ENCODE results near the gene IPO8.
"Not testable (repeated sequence)": the region's sequence is repeated elsewhere in the genome, so short reads cannot be mapped to it uniquely, and the experiment has no call there.

IPO8 gene

DNA sequence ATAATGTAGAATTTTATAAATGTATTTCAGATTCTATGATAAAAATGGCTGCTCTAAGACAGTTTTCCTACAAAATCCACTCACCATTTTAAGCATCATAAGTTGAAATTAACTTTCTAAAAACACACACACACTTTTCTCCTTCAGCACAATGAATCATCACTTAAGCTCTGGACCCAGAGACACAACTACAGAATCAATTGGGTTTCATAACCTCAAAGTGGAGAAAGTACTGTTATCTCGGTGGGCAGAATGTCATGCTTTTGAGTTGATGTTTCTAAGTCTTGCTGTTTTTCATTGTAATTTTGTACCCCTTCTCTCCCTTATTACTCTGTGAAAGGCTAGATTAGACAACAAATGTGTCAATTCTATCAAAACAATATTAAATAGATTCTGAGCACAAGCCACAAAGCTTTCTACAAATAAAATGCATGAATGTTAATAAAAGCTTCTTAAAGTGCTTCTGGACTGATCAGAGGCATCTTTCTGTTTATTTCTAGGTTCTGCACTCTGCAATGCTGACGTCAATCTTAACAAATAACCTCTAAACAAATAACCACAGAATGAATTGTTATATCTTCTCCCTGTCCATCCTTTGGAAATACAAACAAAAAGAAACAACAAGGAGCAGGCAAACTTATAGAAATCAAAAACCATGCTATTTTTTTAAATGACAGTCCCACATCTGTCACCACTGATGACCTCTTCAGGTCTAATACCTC is 8.2 kb downstream of the IPO8 start:
- no peak for DNase-seq (ENCODE audit: low spot score)

DNA sequence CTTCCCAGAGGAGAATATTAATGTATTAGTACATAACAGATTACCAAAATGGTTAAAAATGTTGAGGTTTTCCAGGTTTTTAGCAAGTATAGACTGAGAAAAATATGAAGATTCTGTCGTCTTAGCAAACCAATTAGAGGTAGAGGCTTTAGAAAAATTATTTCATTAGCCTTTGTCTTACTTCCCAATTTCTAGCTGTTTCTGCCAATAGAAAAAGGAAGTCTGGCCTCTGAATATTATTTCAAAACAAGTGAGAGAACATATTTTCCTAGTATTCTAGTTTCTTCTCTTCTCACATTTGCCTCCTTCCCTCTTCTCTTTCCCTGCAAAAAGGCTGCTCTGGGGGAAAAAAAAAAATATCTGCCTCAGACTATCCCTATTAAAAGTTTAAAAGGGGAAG is 16.4 kb downstream of the IPO8 start:
- DNase-seq (ENCODE audit: low spot score), result no peak

DNA sequence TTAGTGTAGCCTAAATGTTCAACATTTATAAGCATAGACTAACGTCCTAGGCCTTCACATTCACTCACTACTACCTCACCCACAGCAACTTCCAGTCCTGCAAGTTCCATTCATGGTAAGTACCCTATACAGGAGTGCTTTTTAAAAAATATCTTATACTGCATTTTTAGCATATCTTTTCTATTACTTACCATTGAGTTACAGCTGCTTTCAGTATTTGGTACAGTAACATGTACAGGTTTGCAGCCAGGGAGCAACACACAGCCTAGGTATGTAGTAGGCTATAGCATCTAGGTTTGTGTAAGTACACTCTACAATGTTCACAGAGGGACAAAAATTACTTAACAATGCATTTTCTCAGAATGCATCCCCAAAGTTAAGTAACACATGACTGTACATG is 17.4 kb downstream of the IPO8 start:
- no peak for DNase-seq (ENCODE audit: low spot score)

DNA sequence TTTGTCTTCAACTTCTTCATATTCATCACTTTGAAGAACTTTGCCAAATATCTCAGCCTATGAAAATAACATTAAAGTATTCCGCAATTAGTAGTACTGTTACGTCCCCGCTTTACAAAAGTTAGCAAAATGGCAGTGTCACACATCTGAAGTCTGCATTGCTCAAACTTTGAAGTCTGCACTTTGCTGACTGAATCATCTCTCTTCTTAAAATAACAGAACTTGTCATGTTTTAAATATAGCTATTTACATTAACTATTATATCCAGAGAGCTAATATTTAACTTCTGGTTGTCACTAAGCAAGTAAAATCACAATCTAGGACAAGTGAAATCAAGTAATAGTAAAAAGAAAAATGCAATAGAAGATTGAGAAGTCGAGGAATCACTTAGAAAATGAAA is 34.5 kb downstream of the IPO8 start:
- no peak for DNase-seq (ENCODE audit: low spot score)

DNA sequence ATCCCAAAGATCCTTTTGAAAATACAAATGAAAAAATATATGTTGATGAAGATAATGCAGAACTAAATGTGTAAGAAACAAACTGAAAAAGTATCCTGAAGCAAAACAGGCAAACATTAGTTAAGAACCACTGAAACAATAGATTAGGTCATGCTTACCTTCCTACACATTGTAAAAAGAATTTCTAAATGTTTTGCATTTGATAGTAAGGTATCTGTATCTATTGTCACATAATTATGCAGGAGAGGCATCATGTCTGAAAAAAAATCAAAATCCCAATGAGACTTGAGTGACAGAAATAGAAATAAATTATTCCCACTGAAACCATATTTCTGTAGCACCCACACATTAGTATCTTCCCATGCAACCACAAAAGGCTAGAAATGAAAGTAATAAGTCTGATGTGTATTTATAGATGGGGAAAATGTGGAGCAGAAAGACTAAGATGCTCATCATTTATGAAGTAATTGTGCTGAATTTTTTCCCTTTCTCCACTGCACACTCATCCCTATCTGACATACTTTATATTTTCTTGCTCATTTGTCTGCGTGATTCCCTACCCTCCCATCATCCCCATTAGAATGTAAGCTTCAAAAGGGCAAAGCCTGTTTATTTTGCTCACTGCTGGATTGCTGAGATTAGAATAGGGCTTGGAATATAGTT is 43.5 kb downstream of the IPO8 start:
- no peak for DNase-seq (ENCODE audit: low spot score)

DNA sequence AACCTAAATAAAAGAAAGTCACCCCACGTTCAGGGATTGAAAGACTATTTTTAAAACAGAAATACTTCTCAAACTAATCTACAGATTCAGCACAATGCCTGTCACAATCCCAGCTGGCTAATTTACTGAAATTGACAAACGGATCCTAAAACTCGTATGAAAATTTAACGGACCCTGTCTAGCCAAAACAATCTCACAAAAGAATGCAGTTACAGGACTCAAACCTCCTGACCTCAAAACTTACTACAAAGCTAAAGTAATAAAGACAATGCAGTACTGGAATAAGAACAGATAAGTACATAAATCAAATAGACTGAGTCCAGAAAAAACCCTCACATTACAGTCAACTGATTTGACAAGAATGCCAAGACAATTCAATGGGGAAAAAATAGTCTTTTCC is 48.8 kb downstream of the IPO8 start:
- DNase-seq (ENCODE audit: low spot score), result no peak

DNA sequence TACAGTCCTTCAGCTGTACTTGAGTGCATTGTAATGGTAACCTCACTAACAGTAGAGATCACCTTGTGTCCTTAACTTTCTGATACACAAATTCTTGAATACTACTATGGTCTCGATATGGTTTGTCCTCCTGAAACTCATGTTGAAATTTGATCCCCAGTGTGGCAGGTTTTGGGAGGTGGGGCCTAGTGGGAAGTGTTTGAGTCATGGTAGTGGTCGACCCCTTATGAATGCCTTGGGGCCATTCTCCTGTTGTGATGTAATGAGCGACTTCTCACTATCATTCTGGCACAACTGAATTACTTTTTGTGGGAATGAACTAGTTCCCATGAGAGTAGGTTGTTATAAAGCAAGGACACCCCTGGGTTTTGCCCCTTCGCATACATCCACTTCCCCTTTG is 52.3 kb downstream of the IPO8 start:
- DNase-seq (ENCODE audit: low spot score), result no peak

DNA sequence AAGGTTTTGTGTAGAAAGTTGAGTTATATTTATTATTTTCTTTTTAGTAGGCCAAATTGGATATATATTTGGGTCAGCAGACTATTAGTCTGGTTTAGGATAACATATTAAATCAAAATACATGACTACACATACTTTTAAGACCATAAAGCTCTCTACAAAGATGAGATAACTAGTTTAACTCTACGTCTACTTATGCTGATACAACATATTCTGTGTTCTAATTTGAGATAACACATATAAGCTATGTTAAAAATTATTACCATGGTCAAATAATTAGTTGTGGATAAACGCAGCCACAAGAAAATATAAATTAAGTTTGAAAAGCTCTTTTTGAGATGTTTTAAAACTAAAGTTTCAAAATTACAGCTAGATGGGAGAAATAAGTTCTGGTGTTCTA is 55.3 kb downstream of the IPO8 start:
- DNase-seq (ENCODE audit: low spot score), result no peak

DNA sequence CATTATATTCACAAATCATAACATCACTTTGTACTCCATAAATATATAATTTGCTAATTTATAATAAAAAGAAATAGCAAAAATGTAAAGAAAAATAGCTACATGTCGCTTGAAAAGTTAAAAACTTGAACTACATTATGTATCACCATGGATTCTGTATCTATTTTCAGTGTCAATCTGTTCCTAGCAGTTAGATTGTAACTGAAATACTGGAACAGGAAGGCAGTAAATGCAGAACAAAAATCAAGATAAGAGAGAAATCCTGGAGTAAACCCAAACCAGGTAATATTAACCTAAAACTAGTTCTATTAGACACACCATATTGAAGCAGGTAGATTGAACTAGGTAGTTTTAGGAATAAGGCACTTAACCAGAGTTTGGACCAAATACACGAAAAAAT is 60.3 kb downstream of the IPO8 start:
- no peak for DNase-seq (ENCODE audit: low spot score)

DNA sequence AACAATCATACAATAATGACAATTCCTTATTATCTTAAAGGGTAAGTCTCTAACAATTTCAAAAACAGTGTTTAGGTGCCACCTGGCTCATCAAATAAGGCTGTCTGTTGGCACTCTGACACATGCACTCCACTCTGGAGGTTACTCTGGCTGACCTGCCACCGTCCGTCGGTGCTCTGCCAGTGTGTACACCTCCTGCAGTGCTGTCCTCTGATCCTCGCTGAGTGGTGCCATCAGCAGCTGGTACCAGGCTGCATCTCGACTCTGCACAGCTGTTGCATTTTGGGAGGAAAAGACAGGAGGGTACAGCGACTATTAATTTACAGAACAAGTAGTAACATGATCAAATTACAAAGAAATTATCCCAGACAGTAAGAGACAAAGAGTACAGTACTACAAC is 63.9 kb downstream of the IPO8 start:
- DNase-seq (ENCODE audit: low spot score), result no peak

DNA sequence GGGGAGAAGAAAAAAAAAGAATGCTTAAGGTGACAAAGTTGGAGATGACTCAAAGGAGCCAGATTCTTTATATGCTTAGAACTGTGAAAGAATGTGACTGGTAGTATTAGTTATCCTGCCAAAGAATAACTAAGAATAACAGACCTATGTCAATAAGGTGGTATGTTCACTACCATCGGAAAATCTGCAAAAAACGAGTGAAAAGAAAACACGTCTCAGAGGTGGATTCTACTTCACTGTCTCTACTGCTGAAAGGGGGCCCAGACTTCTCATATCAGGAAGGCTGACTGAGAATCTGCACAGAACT is 64.7 kb downstream of the IPO8 start:
- DNase-seq (ENCODE audit: low spot score), result no peak

DNA sequence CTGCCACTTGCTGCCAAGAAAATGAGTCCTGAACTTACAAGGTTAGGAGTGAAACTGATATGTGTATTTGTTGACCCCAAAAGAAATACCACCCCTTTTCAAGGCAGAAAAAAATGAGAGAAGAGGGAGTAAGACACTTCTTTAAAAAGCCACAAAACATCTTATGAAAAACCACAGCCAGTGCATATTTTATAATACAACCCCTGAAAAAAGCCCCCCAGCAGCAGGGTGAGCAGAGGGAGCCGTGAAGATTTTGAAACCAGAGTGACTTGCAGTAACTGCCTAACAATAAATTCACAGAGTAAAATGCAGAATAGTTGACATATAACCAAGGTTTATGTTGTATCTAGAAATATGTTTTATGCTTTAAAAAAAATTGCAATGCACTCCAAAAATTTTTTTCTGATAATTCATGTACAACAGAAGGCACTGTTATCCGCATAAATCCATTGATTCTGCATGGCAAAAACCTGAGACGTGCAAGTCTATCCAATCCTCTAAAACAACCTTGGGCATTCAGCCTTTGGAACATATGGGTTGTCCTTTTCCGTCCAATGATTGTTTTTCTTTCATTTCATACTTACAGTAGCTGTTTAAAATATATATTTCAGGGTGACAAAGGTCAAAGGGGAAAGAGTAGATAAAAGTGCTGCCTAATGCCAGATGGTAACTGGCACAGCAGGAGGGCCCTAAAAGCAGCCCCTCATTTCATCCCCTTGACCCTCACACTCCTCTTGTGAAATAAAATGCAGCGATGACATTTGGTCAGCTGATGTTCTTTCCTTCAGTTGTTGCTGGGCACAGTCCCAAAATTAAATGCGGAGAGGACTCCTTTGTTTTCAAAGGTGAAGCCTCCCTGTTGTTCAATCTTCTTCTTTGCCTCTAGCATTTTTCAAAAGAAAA is 65.3 kb downstream of the IPO8 start:
- DNase-seq (ENCODE audit: low spot score), result no peak

DNA sequence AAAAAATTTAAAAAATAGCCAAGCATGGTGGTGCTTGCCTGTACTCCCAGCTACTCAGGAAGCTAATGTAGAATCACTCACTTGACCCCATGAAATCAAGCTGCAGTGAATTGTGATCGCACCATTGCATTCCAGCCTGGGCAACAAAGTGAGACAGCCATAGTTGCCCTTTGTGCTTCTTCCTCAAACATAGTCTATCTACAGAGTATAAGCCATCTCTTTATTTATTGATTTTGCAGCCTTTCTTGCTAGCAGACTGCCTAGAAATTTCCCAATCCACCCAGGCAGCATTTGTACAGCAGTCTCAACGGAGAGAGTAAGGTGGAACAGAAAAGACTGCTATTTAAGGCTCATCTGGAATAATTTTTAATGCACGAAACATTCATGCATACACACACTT is 68.8 kb downstream of the IPO8 start:
- no peak for DNase-seq (ENCODE audit: low spot score)

DNA sequence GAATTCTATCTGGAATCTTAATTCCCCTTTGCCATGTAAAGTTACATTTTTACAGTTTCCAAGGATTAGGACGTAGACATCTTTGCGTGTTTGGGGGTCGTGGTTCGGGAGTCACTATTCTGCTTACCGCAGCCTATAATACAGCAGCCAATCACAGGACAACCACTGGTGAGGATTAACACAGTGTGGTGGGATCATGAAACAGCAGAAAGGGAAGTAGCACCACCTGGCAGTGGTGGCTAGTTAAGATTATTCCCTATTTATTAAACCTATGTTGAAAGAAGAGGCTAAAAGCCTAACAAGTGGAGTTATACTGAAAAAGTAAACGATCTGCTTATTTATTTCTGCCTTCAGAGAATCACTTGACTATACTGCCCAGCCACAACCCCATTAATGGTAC is 71.7 kb downstream of the IPO8 start:
- no peak for DNase-seq (ENCODE audit: low spot score)

DNA sequence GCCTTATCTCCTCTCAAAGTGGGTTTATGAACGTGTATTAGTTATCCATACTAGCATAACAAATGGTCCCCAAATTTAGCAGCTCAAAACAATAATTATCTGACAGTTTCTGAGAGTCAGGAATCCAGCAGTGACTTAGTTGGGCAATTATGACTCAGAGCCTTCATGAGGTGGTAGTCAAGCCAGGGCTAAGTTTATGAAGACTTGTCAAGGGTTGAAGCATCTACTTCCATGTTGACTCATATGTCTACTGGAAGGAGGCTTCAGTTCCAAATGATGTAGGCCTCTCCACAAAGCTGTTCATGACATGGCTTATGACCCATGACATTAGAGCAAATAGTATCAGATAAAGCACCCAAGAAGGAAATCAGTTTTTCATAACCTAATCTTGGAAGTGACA is 73.2 kb downstream of the IPO8 start:
- no peak for DNase-seq (ENCODE audit: low spot score)

DNA sequence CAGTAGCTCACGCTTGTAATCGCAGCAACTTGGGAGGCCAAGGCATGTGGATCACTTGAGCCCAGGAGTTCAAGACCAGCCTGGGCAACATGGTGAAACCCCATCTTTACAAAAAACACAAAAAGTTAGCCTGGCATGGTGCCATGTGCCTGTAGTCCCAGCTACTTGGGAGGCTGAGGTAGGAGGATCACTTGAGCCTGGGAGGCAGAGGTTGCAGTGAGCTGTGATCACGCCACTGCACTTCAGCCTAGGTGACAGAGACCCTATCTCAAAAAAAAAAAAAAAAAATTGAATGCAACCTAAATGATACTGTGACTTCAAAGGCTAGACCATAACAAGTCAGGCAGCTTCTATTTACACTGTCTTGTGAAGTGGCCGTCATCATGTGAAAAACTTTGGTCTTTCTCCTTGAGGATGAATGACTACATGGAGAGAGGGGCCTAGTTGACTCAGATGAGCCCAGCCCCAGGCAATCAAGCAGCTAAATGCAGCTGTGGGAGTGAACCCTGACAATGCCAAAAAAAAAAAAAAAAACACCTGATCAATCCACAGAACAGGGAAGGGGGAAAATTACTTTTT is 73.9 kb downstream of the IPO8 start:
- not testable (repeated sequence) for DNase-seq (ENCODE audit: low spot score)

DNA sequence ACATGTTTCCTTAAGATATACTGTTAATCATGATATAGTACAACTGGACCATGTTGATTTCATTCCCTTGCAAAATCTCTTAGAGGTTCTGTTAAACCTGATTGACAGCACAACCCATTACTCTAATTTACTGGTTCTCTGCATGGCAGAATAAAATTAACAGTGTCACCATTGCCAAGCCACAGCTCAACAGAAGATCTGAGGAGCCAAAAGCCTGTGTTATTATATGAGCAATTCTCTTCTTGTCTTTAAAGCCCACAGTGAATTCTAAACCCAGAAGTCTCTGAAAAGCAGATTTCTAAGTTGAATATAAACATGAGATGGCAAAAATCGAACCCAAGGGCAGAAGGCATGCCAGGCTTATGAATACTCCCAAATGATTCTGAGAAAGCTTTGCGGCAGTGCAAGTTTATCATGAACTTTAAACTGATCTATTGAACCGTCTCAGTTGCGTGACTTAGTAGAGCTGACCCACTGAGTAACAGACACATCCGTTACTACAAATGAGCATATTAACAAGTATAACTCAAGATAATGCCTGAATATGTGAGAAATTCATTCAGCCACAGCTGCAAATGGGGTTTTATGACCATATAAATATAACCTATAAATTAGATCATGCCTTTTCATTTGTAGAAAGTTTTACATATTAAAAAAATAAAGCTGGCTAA is 78.2 kb downstream of the IPO8 start:
- no peak for DNase-seq (ENCODE audit: low spot score)

DNA sequence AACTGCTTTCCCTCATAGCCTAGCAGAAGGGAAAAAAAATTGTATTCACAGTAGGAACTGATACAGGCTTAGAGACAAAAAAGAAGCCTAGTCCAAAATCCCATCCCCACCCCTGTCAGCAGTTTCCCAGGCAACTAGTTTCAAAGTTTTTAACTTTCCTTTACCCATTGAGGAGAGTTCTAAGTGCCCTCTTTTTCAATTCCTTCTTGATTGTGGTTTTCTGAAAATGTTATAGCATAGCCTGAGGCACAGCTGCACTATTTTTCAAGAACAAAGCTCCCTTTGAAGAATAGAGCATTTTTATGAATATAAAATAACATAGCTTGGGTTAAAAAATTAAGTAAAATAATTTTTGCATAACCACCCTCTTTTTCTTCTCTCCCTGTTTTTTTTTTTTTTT is 81.6 kb downstream of the IPO8 start:
- no peak for DNase-seq (ENCODE audit: low spot score)

DNA sequence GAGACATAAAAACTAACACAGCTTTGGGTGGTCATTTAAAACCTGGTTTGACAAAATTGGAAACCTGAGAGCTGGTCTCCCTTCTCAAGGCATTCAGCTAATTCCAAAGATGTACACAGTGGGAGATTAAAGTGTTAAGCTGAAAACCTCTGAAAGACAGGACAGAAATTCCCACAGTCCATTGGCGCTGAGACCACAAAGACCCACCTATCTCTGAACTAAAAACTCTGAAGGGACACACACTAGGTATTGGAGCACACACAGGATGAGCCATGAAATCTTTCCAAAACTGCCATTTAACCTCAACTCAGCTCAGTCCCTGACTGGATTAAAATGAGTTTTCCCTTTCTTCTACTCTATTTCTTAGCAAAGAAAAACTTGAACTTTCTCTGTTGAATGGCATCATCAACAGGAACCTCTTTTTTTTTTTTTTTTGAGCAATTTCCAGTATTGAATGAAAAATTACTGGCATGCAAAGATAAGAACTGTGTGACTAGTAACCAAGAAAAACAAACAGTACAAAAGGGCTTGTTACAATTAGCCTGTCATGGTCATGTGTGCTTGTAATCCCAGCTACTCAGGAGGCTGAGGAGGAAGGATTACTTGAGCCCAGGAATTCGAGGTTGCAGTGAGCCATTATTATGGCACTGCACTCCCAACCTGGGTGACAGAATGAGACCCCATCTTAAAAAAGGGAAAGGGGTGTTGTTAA is 82.4 kb downstream of the IPO8 start:
- no peak for DNase-seq (ENCODE audit: low spot score)

DNA sequence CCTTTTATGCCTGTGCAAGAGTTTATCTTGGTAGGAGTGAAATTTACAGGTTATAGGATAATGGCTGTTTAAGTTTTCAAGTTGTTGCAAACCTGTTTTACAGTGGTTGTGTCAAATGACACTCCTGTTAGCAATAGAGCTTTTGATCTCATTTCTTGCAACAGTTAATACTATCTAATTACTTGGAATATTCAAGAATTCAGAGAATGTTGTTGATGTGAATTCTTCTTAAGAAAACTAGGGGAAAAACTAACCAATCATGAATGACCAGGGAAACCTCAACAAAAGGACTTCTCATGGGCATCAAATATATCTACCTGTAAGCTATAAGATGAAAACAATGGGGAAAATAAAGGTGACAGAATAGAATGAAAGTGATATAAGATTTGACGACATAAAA is 85.0 kb downstream of the IPO8 start:
- no peak for DNase-seq (ENCODE audit: low spot score)

DNA sequence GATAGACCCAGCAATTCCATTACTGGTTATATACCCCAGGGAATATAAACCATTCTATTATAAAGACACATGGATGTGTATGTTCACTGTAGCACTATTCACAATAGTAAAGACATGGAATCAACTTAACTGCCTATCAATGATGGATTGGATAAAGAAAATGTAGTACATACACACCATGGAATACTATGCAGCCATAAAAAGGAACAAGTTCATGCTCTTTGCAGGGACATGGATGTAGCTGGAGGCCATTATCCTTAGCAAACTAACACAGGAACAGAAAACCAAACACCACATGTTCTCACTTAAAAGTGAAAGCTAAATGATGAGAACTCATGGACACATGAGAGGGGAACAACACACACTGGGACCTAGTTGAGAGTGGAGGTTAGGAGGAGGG is 85.8 kb downstream of the IPO8 start:
- not testable (repeated sequence) for DNase-seq (ENCODE audit: low spot score)

DNA sequence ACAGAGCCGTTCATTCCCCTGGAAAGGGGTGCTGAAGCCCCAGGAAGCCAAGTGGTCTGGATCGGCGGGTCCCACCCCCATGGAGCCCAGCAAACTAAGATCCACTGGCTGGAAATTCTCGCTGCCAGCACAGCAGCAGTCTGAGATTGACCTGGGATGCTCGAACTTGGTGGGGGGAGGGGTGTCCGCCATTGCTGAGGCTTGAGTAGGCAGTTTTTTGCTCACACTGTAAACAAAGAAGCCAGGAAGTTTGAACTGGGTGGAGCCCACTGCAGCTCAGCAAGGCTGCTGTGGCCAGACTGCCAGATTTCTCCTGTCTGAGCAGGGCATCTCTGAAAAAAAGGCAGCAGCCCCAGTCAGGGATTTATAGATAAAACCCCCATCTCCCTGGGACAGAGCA is 91.4 kb downstream of the IPO8 start:
- not testable (repeated sequence) for DNase-seq (ENCODE audit: low spot score)
